ENCODE measurements around the gene INPP5J.

DNA sequence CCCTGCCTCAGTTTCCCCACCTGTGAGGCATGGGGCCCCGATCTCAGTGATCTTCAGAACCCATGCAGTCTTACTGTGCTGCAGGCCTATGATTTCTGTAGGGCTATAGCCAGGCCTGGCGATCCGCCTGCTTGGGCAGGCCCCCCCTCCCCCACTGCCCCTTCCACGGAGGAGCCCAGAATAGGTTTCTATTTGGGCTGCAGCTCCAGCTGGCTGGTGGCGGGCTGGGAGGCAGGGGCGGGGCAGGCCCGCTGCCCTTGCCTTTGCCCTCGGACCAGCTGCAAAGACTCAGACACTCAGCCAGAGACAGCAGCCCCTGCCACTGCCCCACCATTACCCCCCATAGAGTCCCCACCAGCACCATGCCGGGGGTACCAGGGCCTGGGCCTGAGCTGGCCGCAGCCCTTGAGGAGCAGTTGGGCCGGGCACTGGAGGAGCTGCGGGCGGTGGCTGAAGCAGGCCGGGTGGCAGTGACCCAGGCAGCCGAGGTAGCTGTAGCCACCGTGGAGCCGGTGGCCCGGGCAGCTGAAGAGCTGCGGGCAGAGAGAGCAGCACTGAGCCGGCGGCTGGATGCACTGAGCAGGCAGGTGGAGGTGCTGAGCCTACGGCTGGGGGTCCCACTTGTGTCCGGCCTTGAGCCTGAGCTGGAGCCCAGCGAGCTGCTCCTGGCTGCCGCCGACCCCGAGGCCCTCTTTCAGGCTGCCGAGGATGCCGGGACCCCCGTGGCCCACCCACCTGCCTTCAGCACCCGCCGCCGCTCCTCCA lies 29.5 kb upstream of the INPP5J start:
- no peak for TF ChIP-seq ZNF555 (tag by site-specific recombination; conservative IDR thresholded peaks at IDR 0.05)
- TF ChIP-seq ZNF174 (tag by site-specific recombination; IDR thresholded peaks at IDR 0.05): no peak
- TF ChIP-seq, protein P1, sequence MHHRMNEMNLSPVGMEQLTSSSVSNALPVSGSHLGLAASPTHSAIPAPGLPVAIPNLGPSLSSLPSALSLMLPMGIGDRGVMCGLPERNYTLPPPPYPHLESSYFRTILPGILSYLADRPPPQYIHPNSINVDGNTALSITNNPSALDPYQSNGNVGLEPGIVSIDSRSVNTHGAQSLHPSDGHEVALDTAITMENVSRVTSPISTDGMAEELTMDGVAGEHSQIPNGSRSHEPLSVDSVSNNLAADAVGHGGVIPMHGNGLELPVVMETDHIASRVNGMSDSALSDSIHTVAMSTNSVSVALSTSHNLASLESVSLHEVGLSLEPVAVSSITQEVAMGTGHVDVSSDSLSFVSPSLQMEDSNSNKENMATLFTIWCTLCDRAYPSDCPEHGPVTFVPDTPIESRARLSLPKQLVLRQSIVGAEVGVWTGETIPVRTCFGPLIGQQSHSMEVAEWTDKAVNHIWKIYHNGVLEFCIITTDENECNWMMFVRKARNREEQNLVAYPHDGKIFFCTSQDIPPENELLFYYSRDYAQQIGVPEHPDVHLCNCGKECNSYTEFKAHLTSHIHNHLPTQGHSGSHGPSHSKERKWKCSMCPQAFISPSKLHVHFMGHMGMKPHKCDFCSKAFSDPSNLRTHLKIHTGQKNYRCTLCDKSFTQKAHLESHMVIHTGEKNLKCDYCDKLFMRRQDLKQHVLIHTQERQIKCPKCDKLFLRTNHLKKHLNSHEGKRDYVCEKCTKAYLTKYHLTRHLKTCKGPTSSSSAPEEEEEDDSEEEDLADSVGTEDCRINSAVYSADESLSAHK (tag by site-specific recombination; IDR thresholded peaks at IDR 0.05): no peak
- no peak for TF ChIP-seq ZBTB7A (tag by site-specific recombination; IDR thresholded peaks at IDR 0.05; ENCODE audit: low read depth)
- TF ChIP-seq, protein P2, sequence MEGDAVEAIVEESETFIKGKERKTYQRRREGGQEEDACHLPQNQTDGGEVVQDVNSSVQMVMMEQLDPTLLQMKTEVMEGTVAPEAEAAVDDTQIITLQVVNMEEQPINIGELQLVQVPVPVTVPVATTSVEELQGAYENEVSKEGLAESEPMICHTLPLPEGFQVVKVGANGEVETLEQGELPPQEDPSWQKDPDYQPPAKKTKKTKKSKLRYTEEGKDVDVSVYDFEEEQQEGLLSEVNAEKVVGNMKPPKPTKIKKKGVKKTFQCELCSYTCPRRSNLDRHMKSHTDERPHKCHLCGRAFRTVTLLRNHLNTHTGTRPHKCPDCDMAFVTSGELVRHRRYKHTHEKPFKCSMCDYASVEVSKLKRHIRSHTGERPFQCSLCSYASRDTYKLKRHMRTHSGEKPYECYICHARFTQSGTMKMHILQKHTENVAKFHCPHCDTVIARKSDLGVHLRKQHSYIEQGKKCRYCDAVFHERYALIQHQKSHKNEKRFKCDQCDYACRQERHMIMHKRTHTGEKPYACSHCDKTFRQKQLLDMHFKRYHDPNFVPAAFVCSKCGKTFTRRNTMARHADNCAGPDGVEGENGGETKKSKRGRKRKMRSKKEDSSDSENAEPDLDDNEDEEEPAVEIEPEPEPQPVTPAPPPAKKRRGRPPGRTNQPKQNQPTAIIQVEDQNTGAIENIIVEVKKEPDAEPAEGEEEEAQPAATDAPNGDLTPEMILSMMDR (tag by site-specific recombination; IDR thresholded peaks at IDR 0.05): no peak
- no peak for TF ChIP-seq TCF7L2 (IDR thresholded peaks at IDR 0.05; ENCODE audit: borderline replicate concordance, low read depth, low read length)

All from HEK293 (cell line).